Hepatocyte (in vitro differentiated cells): ENCODE data around the gene BRWD1. TPM values are rescaled to one million over a fixed set of nuclear protein-coding genes. Genes with fewer than 3 reads are reported as not detected.

ENCODE experiments used
- DNase-seq: peaks from one replicate; pipeline ENCODE4 v3.0.0-alpha.2; 2016; ENCODE audit warnings: low spot score
- H2AFZ ChIP-seq: fragments of 200-600 bp; sonication (generic); 2 replicates; pipeline ENCODE4 v1.6.0; 2016; ENCODE audit warnings: antibody characterized with exemption, mild to moderate bottlenecking
- H3K27ac ChIP-seq: fragments of 200-600 bp; sonication (generic); 2 replicates; pipeline ENCODE4 v1.5.1; 2016; ENCODE audit warnings: mild to moderate bottlenecking
- H3K27me3 ChIP-seq: fragments of 200-600 bp; sonication (generic); 2 replicates; pipeline ENCODE4 v1.6.1; 2016
- H3K36me3 ChIP-seq: fragments of 200-600 bp; sonication (generic); replicated peaks from 2 replicates; pipeline ENCODE4 v1.5.1; 2016; ENCODE audit warnings: low read depth; ENCODE audit not compliant: insufficient read depth
- H3K4me1 ChIP-seq: fragments of 200-600 bp; sonication (generic); 2 replicates; pipeline ENCODE4 v1.5.1; 2016; ENCODE audit warnings: mild to moderate bottlenecking, moderate library complexity; ENCODE audit not compliant: insufficient read depth
- H3K4me2 ChIP-seq: fragments of 200-600 bp; sonication (generic); 2 replicates; pipeline ENCODE4 v1.6.0; 2016
- H3K4me3 ChIP-seq: fragments of 200-600 bp; sonication (generic); 2 replicates; pipeline ENCODE4 v1.5.1; 2016; ENCODE audit warnings: mild to moderate bottlenecking
- H3K79me2 ChIP-seq: fragments of 200-600 bp; sonication (generic); 2 replicates; pipeline ENCODE4 v1.6.0; 2017; ENCODE audit warnings: mild to moderate bottlenecking
- H3K9me2 ChIP-seq: fragments of 200-600 bp; sonication (generic); replicated peaks from 2 replicates; pipeline ENCODE4 v1.6.0; 2017; ENCODE audit warnings: mild to moderate bottlenecking; ENCODE audit not compliant: insufficient read depth
- H3K9me3 ChIP-seq: fragments of 200-600 bp; sonication (generic); 2 replicates; pipeline ENCODE4 v1.5.1; 2016; ENCODE audit warnings: low read depth, mild to moderate bottlenecking
- H4K20me1 ChIP-seq: fragments of 200-600 bp; sonication (generic); 2 replicates; pipeline ENCODE4 v1.6.0; 2016; ENCODE audit warnings: mild to moderate bottlenecking; ENCODE audit not compliant: insufficient read depth, poor library complexity, severe bottlenecking
- EZH2 ChIP-seq: fragments of 200-600 bp; sonication (generic); IDR thresholded peaks from 2 replicates; pipeline ENCODE4 v1.6.1; 2016; ENCODE audit warnings: antibody characterized with exemption, mild to moderate bottlenecking, borderline replicate concordance
- EZH2phosphoT487 ChIP-seq: fragments of 200-600 bp; sonication (generic); IDR thresholded peaks from one replicate; pipeline ENCODE4 v1.6.1; 2018; ENCODE audit warnings: antibody characterized with exemption, mild to moderate bottlenecking, low read depth, moderate library complexity; ENCODE audit not compliant: unreplicated experiment, severe bottlenecking
- WGBS: methylation state at CpG from one replicate; pipeline ENCODE4 v1.1.6; 2016; ENCODE audit warnings: low lambda C conversion rate; ENCODE audit errors: missing lambda C conversion rate; 5-methylcytosine and 5-hydroxymethylcytosine counted together
- polyA plus RNA-seq: library from polyadenylated mRNA; unstranded; fragments of >200 nt; fragmentation: Nextera tagmentation; extraction: Ambion mirVana; gene quantifications from 2 replicates; pipeline ENCODE4 v1.2.1, GENCODE V29; 2016
- total RNA-seq: library from RNA; depleted of rRNA; stranded (reverse); fragments of >200 nt; gene quantifications from 2 replicates; pipeline ENCODE4 v1.2.3, GENCODE V29; 2014
- TF ChIP-seq, protein P1 (sequence below): fragments of 200-600 bp; sonication (generic); IDR thresholded peaks from 2 replicates; pipeline ENCODE4 v1.5.1; 2016; ENCODE audit warnings: antibody characterized with exemption, mild to moderate bottlenecking; ENCODE audit not compliant: poor library complexity

BRWD1 gene
- total and polyA plus RNA-seq, 2 experiments from 2014 or later, result 17.4 to 48.3 TPM

DNA sequence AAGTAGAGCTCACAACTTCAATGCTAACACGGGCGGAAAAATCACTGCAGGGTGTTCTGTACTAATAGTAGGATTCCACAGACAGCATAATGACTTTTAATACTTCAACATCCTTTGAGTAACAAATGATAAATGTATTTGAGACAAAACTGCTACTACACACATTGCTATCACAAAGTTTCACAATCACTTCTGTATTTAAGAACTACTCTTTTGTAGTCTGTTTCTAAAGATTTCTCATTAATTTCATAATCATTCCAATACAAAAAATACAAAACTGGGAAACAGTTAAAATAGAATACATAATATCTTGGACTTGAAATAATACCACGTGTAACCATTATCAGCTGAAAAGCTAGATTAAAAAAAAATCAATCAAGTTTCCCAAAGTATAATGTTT is 32.8 kb upstream of the BRWD1 start:
- H3K9me3 ChIP-seq, result no peaks in the 10 kb centered on the region
- H4K20me1 ChIP-seq, result peaks cover 40% of the 10 kb centered on the region
- H3K36me3 ChIP-seq, result peaks cover 6% of the 10 kb centered on the region
- 44% methylated on average over 3 of the region's 3 CpGs for WGBS
- no peaks in the 10 kb centered on the region for H3K9me2 ChIP-seq
- peaks cover 48% of the 10 kb centered on the region for H3K79me2 ChIP-seq
- TF ChIP-seq EZH2phosphoT487 (no peak), EZH2 (no peak)
- TF ChIP-seq, protein P1, sequence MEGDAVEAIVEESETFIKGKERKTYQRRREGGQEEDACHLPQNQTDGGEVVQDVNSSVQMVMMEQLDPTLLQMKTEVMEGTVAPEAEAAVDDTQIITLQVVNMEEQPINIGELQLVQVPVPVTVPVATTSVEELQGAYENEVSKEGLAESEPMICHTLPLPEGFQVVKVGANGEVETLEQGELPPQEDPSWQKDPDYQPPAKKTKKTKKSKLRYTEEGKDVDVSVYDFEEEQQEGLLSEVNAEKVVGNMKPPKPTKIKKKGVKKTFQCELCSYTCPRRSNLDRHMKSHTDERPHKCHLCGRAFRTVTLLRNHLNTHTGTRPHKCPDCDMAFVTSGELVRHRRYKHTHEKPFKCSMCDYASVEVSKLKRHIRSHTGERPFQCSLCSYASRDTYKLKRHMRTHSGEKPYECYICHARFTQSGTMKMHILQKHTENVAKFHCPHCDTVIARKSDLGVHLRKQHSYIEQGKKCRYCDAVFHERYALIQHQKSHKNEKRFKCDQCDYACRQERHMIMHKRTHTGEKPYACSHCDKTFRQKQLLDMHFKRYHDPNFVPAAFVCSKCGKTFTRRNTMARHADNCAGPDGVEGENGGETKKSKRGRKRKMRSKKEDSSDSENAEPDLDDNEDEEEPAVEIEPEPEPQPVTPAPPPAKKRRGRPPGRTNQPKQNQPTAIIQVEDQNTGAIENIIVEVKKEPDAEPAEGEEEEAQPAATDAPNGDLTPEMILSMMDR, result no peak
- H2AFZ ChIP-seq, result no peak overlapping the region
- H3K4me2 ChIP-seq, result peak overlapping the region; percentile 87
- no peak for DNase-seq
- H3K4me1 ChIP-seq, result peaks cover 24% of the 10 kb centered on the region
- H3K27ac ChIP-seq, result no peak overlapping the region
- peak overlapping the region; percentile 84 for H3K4me3 ChIP-seq
- H3K27me3 ChIP-seq, result no peaks in the 10 kb centered on the region

DNA sequence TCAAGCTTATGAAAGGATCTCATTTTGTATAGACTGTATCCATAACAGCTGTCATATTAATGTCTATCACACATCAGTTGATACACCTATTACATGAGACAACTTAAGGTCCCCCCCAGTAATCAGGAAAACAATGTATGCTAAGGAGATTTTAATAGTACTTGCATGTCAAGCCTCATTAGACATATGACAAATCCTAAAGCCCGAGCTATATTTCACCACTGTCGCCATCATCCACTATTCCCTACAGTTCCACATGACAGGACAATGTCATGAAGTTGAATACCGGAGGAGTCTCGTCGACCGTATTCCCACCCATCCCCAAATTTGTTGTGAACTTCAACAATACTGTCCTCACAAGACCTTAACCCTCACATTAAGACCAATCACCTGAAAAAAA is 32.0 kb upstream of the BRWD1 start:
- Histone ChIP-seq H3K79me2 (peaks cover 48% of the 10 kb centered on the region), H3K4me1 (peaks cover 23% of the 10 kb centered on the region), H3K9me3 (no peaks in the 10 kb centered on the region), H3K27me3 (no peaks in the 10 kb centered on the region), H3K9me2 (no peaks in the 10 kb centered on the region), H3K36me3 (peaks cover 6% of the 10 kb centered on the region), H3K4me2 (peak overlapping the region; percentile 87), H4K20me1 (peaks cover 40% of the 10 kb centered on the region), H3K27ac (no peak overlapping the region), H2AFZ (no peak overlapping the region), H3K4me3 (no peak overlapping the region)
- WGBS, result 80% methylated on average over 6 of the region's 6 CpGs
- TF ChIP-seq EZH2 (no peak), EZH2phosphoT487 (no peak)
- TF ChIP-seq, protein P1, result no peak
- DNase-seq, result no peak

DNA sequence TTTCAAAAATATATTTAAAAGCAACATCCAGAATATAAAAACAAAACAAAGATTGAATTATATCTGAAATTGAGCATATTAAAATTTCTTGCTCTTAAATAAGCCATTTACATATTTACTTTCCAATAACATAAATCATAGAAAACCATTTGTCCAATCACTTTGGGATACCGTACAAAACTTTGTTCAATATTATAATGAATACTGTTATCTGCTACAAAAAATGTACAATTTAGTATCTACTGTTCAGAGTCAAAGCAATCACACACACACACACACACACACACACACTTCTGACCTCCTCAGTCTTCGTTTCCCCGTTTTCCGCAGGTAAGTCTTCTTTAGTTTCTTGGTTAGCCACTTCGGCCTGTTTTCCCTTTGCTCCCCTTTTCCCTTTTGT is 31.4 kb upstream of the BRWD1 start:
- WGBS, result 84% methylated on average over 5 of the region's 5 CpGs
- H4K20me1 ChIP-seq, result peaks cover 40% of the 10 kb centered on the region

More for the DNA sequence above, 31.4 kb upstream of the BRWD1 start:
- peaks cover 6% of the 10 kb centered on the region for H3K36me3 ChIP-seq
- peak overlapping the region; percentile 87 for H3K4me2 ChIP-seq
- H3K9me3 ChIP-seq, result no peaks in the 10 kb centered on the region
- H3K27ac ChIP-seq, result no peak overlapping the region
- peaks cover 48% of the 10 kb centered on the region for H3K79me2 ChIP-seq
- TF ChIP-seq EZH2 (no peak), EZH2phosphoT487 (no peak)
- TF ChIP-seq, protein P1, result no peak
- no peaks in the 10 kb centered on the region for H3K9me2 ChIP-seq
- no peaks in the 10 kb centered on the region for H3K27me3 ChIP-seq
- DNase-seq, result no peak
- peaks cover 17% of the 10 kb centered on the region for H3K4me1 ChIP-seq
- no peak overlapping the region for H3K4me3 ChIP-seq
- H2AFZ ChIP-seq, result no peak overlapping the region
